LNCaP clone FGC (cell line): ENCODE data around the gene KRCC1.

Experiments
- DNase-seq: peaks from one replicate; pipeline ENCODE4 v3.0.0-alpha.2; 2011; ENCODE audit warnings: low read depth
- H3K4me3 ChIP-seq: 2 replicates; pipeline ENCODE4 v1.5.1; 2011; ENCODE audit warnings: mild to moderate bottlenecking, low read depth, low read length, control low read depth
- TF ChIP-seq, protein P1 (sequence below): IDR thresholded peaks from 2 replicates; pipeline ENCODE4 v1.5.1; 2012; ENCODE audit warnings: mild to moderate bottlenecking; ENCODE audit not compliant: control insufficient read depth, insufficient read depth; ENCODE audit errors: extremely low read depth

Gene KRCC1

DNA sequence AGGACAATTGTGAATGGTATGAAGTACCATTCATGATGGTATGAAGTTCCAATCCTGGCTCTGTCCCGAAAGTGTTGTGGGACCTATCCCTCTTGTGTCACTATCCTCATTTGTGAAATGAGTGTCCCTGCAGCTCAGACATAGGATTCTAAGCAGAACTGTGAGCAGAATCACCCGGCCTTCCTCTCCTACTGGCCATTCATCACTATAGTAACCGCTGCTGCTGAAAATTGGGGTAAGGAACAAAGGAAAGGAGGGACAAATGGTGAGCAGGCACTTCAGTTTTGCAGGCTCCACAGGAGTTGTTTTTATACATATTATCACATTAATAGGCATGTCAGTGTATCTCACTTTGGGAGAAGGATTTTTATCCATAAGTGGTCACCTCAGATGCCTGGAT lies 39.4 kb upstream of the KRCC1 start:
- no peak overlapping the region for H3K4me3 ChIP-seq
- TF ChIP-seq, protein P1, sequence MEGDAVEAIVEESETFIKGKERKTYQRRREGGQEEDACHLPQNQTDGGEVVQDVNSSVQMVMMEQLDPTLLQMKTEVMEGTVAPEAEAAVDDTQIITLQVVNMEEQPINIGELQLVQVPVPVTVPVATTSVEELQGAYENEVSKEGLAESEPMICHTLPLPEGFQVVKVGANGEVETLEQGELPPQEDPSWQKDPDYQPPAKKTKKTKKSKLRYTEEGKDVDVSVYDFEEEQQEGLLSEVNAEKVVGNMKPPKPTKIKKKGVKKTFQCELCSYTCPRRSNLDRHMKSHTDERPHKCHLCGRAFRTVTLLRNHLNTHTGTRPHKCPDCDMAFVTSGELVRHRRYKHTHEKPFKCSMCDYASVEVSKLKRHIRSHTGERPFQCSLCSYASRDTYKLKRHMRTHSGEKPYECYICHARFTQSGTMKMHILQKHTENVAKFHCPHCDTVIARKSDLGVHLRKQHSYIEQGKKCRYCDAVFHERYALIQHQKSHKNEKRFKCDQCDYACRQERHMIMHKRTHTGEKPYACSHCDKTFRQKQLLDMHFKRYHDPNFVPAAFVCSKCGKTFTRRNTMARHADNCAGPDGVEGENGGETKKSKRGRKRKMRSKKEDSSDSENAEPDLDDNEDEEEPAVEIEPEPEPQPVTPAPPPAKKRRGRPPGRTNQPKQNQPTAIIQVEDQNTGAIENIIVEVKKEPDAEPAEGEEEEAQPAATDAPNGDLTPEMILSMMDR: no peak
- no peak for DNase-seq

- TF ChIP-seq, protein P1: no peak
- no peak for DNase-seq
- H3K4me3 ChIP-seq: no peak overlapping the region
Observed at GRCh38 chr2:88092773-88093172, 37.2 kb upstream of the KRCC1 start.

DNA sequence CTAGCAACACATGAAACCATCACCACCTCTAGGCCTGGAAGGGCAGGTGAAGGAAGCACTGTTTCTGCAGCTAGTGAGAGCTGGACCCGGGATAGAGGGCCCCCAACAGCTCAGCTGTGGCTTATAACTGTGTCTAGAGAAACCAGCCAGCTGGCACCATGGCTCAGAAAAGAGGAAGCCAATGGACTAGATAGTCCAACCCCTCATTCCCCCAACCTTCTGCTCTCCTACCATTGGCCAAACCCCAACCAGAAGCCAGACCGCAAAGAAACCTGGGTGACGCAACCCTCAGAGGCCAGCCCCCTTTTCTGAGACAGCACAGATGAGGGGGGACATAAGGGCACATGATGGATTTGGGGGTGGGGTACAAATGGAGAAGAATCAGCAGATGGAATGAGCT lies 36.4 kb upstream of the KRCC1 start:
- TF ChIP-seq, protein P1: no peak
- DNase-seq: no peak
- no peak overlapping the region for H3K4me3 ChIP-seq

DNA sequence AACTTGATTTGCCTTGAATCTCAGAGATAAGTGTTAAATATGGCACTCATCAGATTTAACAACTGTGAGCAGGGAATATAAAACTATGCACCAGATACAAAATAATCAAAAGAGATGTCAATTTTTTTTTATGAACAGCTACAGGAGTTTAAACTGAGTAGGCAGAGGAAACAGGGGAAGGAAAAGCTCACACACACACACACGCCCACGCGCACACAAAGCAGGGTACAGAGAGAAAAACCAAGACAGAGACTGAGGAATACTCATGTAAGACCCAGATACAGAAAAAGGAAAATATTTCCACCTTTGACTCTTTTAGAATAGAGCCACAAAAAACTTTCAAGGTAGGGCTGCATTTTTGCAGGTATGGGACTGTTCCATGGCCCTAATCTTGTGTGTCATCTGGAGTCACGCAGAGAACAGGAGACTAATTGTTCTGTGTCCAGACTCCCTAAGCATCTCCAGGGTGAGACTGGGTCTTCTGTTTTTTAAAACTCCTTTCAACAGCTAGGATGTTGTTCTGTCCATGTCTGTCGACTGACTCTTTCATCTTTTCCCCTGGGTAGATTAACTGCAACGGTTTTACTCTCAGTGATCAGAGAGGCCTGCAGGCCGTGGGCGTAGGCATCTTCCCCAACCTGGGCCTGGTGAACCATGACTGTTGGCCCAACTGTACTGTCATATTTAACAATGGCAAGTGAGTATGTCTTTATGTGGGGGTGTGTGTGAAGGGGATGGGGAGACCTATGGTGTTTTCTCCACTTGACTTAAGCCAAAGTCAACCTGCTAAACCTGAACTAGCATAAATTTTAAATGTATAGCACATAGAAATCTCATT lies 35.1 kb upstream of the KRCC1 start:
- no peak overlapping the region for H3K4me3 ChIP-seq
- DNase-seq: no peak
- TF ChIP-seq, protein P1: no peak

DNA sequence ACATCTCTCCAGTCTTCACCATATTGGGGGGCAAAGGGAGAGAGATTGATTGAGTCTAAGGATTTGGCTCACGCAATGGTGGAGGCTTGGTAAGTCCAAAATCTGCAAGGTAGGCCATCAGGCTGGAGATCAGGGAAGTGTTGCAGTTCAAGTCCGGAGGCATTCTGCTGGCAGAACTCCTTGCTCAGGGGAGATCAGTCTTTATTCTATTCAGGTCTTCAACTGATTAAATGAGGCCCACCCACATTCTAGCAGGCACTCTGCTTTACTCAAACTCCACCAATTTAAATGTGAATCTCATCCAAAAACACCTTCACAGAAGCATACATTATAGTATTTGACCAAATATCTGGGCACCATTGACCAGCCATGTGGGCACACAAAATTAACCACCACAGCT lies 33.4 kb upstream of the KRCC1 start:
- no peak for DNase-seq
- TF ChIP-seq, protein P1: no peak

DNA sequence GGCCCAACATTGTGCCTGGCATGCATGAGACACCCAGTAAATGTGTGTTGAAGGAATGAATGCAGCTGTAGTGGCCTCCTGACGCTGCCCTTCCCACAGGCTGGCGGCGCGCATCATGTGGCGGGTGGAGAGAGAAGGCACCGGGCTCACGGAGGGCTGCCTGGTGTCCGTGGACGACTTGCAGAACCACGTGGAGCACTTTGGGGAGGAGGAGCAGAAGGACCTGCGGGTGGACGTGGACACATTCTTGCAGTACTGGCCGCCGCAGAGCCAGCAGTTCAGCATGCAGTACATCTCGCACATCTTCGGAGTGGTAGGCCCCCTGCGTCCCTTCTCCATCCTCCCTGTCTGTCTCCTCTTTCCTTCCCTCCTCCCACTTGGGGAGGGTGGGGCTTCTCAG lies 32.2 kb upstream of the KRCC1 start:
- no peak overlapping the region for H3K4me3 ChIP-seq
- TF ChIP-seq, protein P1: no peak
- no peak for DNase-seq

More for the DNA sequence above, 33.4 kb upstream of the KRCC1 start:
- H3K4me3 ChIP-seq: no peak overlapping the region

DNA sequence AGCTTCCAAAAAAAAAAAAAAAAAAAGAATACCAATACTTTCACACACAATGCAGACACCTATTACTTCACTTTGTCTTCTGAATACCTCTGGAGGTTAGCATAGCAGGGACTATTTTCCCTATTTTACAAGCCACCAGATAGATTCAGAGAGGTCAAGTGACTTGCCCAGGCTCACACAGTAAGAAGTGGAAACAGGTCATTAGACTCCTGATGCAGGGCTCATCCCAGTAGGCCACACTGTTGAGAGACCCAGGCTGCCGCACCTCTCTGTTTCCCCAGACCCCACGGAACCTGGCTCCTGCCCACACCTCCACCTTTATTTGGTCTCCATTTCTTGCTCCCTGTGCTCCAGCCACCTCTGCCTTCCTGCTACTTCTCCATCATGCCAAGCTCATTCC lies 31.5 kb upstream of the KRCC1 start:
- no peak for DNase-seq
- no peak overlapping the region for H3K4me3 ChIP-seq
- TF ChIP-seq, protein P1: no peak
